Esophagus squamous epithelium (tissue), 5 donors: ENCODE measurements around the gene SPC24. TPM values are rescaled to one million over a fixed set of nuclear protein-coding genes. Genes with fewer than 3 reads are reported as not detected.
"Not testable (repeated sequence)": the region's sequence is repeated elsewhere in the genome, so short reads cannot be mapped to it uniquely, and the experiment has no call there.

Experiments
- DNase-seq: peaks from one replicate; lab custom pipeline; 2025; lab: John Stamatoyannopoulos, UW
- H3K27ac ChIP-seq, 4 donors: fragments of 200-600 bp; sonication (generic); one replicate each; pipeline ENCODE4 v1.5.1; 2016 to 2019; ENCODE audit warnings: mild to moderate bottlenecking in 1 of 4
- H3K27me3 ChIP-seq, 4 donors: fragments of 200-600 bp; sonication (generic); 1 replicate in 3 of 4; 2 replicates in 1 of 4; pipeline versions ENCODE4 v1.5.1 to v1.6.0; 2017 to 2021; ENCODE audit warnings: antibody characterized with exemption in 1 of 4
- H3K36me3 ChIP-seq, 3 donors: fragments of 200-600 bp; sonication (generic); one replicate each; pipeline ENCODE4 v1.5.1; 2016 to 2019
- H3K4me1 ChIP-seq, 3 donors: fragments of 200-600 bp; sonication (generic); one replicate each; pipeline ENCODE4 v1.5.1; 2017 to 2019
- H3K4me3 ChIP-seq, 4 donors: fragments of 200-600 bp; sonication (generic); 1 replicate in 3 of 4; 2 replicates in 1 of 4; pipeline ENCODE4 v1.5.1; 2016 to 2019; ENCODE audit warnings: mild to moderate bottlenecking in 2 of 4, moderate library complexity in 1 of 4
- H3K9me3 ChIP-seq, 3 donors: fragments of 200-600 bp; sonication (generic); one replicate each; pipeline ENCODE4 v1.5.1; 2016 to 2019
- CTCF ChIP-seq, 6 experiments: fragments of 450-650 bp in 4 of 6; fragments of 200-600 bp in 2 of 6; sonication (generic) in 2 of 6; IDR thresholded peaks; one replicate each; pipeline ENCODE4 v1.5.1; 2016 to 2019; ENCODE audit warnings: antibody characterized with exemption in 6 of 6, mild to moderate bottlenecking in 4 of 6, moderate library complexity in 4 of 6
- POLR2A ChIP-seq, 4 donors: fragments of 450-650 bp; IDR thresholded peaks; one replicate each; pipeline ENCODE4 v1.6.1; 2017; ENCODE audit warnings: antibody characterized with exemption in 4 of 4, mild to moderate bottlenecking in 4 of 4, moderate library complexity in 3 of 4
- WGBS, 2 donors: methylation state at CpG; one replicate each; pipeline ENCODE4 v1.1.5; 2018; 5-methylcytosine and 5-hydroxymethylcytosine counted together
- intact Hi-C: fragments of 100-400 bp; cut with DNase I; formaldehyde crosslinking; loops from one replicate; pipeline ENCODE4 v1.15.0; 2022
- total RNA-seq, 4 donors: library from RNA; depleted of rRNA; stranded (reverse); fragments of >200 nt; gene quantifications; one replicate each; pipeline ENCODE4 v1.1.0, GENCODE V29; 2016
- donor health status: DM: yes; HTN: yes; CAD: no.

Gene SPC24
- total RNA-seq, 4 donors from 2014 or later = 2.9 to 10.9 (median 6.3) TPM

GRCh38 chr19:11180346-11180745, 24.8 kb upstream of the SPC24 start:
- peak overlapping the region; percentile 12 to 74 (median 72) for H3K27ac ChIP-seq
- 46 to 84% methylated on average over 5 to 8 of the region's 8 CpGs for WGBS, 2 donors
- TF ChIP-seq POLR2A (IDR thresholded peaks at IDR 0.05) (no peak), CTCF (IDR thresholded peaks at IDR 0.05) (no peak)
- H3K36me3 ChIP-seq = peaks cover 5 to 52% (median 6%) of the 10 kb centered on the region in 3 donors
- no peak for DNase-seq
- H3K4me1 ChIP-seq = peaks cover 6 to 46% (median 11%) of the 10 kb centered on the region in 3 donors
- H3K9me3 ChIP-seq = no peaks in the 10 kb centered on the region
- intact Hi-C loops = no loop called here
- H3K4me3 ChIP-seq = no peak overlapping the region
- H3K27me3 ChIP-seq = no peaks in the 10 kb centered on the region

- TF ChIP-seq CTCF (IDR thresholded peaks at IDR 0.05) = no peak
- H3K4me3 ChIP-seq = no peak overlapping the region
- H3K36me3 ChIP-seq = peaks cover 5 to 57% (median 6%) of the 10 kb centered on the region in 3 donors
- DNase-seq = no peak
- peaks cover 6 to 41% (median 11%) of the 10 kb centered on the region in 3 donors for H3K4me1 ChIP-seq
- no peaks in the 10 kb centered on the region for H3K9me3 ChIP-seq
- 26 to 45% methylated on average over 5 to 9 of the region's 11 CpGs for WGBS, 2 donors
- H3K27ac ChIP-seq = peak overlapping the region; percentile 12 to 74 (median 72)
- intact Hi-C loops = no loop called here
- no peaks in the 10 kb centered on the region for H3K27me3 ChIP-seq
Observed at GRCh38 chr19:11179716-11180297, 24.2 kb upstream of the SPC24 start.

GRCh38 chr19:11179145-11179465, 23.5 kb upstream of the SPC24 start:
- H3K9me3 ChIP-seq, H3K4me3 ChIP-seq, H3K27me3 ChIP-seq, intact Hi-C loops, DNase-seq: not testable (repeated sequence)
- 81 to 82% methylated on average over 2 to 6 of the region's 9 CpGs for WGBS, 2 donors
- Histone ChIP-seq H3K36me3 (peaks cover 9 to 60% (median 11%) of the 10 kb centered on the region in 3 donors), H3K4me1 (peaks cover 6 to 33% (median 11%) of the 10 kb centered on the region in 3 donors), H3K27ac (peak overlapping the region in 3 of 4 donors; percentile 71 to 77 (median 74))

GRCh38 chr19:11177592-11177991, 22.0 kb upstream of the SPC24 start:
- H3K27ac ChIP-seq = peak overlapping the region in 2 of 4 donors; percentile 74 to 77
- H3K27me3 ChIP-seq = no peaks in the 10 kb centered on the region
- 81 to 82% methylated on average over 9 of the region's 9 CpGs for whole genome bisulfite sequencing, 2 donors
- no peaks in the 10 kb centered on the region for H3K9me3 ChIP-seq
- intact Hi-C loops = no loop called here
- H3K4me3 ChIP-seq = no peak overlapping the region
- peaks cover 12 to 63% (median 18%) of the 10 kb centered on the region in 3 donors for H3K36me3 ChIP-seq
- no peak for DNase-seq
- no peak for TF ChIP-seq CTCF (IDR thresholded peaks at IDR 0.05)
- peaks cover 6 to 33% (median 11%) of the 10 kb centered on the region in 3 donors for H3K4me1 ChIP-seq

GRCh38 chr19:11176466-11177193, 21.0 kb upstream of the SPC24 start:
- Histone ChIP-seq H3K9me3 (no peaks in the 10 kb centered on the region), H3K36me3 (peaks cover 12 to 70% (median 18%) of the 10 kb centered on the region in 3 donors), H3K27ac (no peak overlapping the region), H3K27me3 (no peaks in the 10 kb centered on the region), H3K4me1 (peaks cover 6 to 30% (median 11%) of the 10 kb centered on the region in 3 donors), H3K4me3 (no peak overlapping the region)
- intact Hi-C loops = no loop called here
- TF ChIP-seq CTCF (IDR thresholded peaks at IDR 0.05) = no peak
- TF ChIP-seq POLR2A (IDR thresholded peaks at IDR 0.05) = no peak
- WGBS, 2 donors = 90 to 93% methylated on average over 16 to 18 of the region's 18 CpGs
- DNase-seq = no peak
